SK-MEL-5 (cell line): ENCODE data around the gene COPB2. TPM values are rescaled to one million over a fixed set of nuclear protein-coding genes. Genes with fewer than 3 reads are reported as not detected.
"Not testable (repeated sequence)": the region's sequence is repeated elsewhere in the genome, so short reads cannot be mapped to it uniquely, and the experiment has no call there.

Experiments
- DNase-seq: peaks from one replicate; pipeline ENCODE4 v3.0.0-alpha.2; 2016; ENCODE audit warnings: low read depth, low spot score
- in situ Hi-C: cut with HindIII; loops from 2 replicates; pipeline ENCODE4 v1.10.0; 2016; ENCODE audit warnings: low sequenced_read_pairs, high pct_unique_total_duplicates, low pct_unique_long_range_greater_than_20kb
- total RNA-seq: library from RNA; depleted of rRNA; stranded (reverse); fragments of >200 nt; shearing (Covaris generic); gene quantifications from 2 replicates; pipeline ENCODE4 v1.2.3, GENCODE V29; 2014

Gene COPB2
- total RNA-seq, 1 experiment from 2014 or later = 184 TPM

GRCh38 chr3:139342054-139342453 lies 47.4 kb downstream of the COPB2 start:
- in situ Hi-C loops = no loop called here
- no peak for DNase-seq

GRCh38 chr3:139340784-139341183 lies 48.7 kb downstream of the COPB2 start:
- DNase-seq = no peak
- in situ Hi-C loops = no loop called here

GRCh38 chr3:139339219-139339906 lies 50.1 kb downstream of the COPB2 start:
- in situ Hi-C loops = no loop called here
- no peak for DNase-seq

GRCh38 chr3:139338405-139338804 lies 51.0 kb downstream of the COPB2 start:
- no peak for DNase-seq
- in situ Hi-C loops = no loop called here

GRCh38 chr3:139334675-139335074 lies 54.8 kb downstream of the COPB2 start:
- DNase-seq, in situ Hi-C loops: not testable (repeated sequence)

- in situ Hi-C loops = no loop called here
- DNase-seq = no peak
Measured at GRCh38 chr3:139332092-139332491, 57.4 kb downstream of the COPB2 start.

GRCh38 chr3:139329364-139329850 lies 60.0 kb downstream of the COPB2 start:
- DNase-seq = peak; percentile 91
- in situ Hi-C loops = no loop called here

GRCh38 chr3:139328356-139328755 lies 61.1 kb downstream of the COPB2 start:
- DNase-seq = no peak
- in situ Hi-C loops = no loop called here

- DNase-seq = no peak
- in situ Hi-C loops = no loop called here
Measured at GRCh38 chr3:139327861-139328260, 61.6 kb downstream of the COPB2 start.

- in situ Hi-C loops = no loop called here
Measured at GRCh38 chr3:139327231-139327630, 62.2 kb downstream of the COPB2 start.

GRCh38 chr3:139326707-139327106 lies 62.7 kb downstream of the COPB2 start:
- in situ Hi-C loops = no loop called here
- no peak for DNase-seq

More at GRCh38 chr3:139327231-139327630, 62.2 kb downstream of the COPB2 start:
- DNase-seq = no peak

- in situ Hi-C loops = no loop called here
- no peak for DNase-seq
Measured at GRCh38 chr3:139326131-139326530, 63.3 kb downstream of the COPB2 start.

GRCh38 chr3:139325551-139325950 lies 63.9 kb downstream of the COPB2 start:
- DNase-seq = no peak
- in situ Hi-C loops = no loop called here

- in situ Hi-C loops = no loop called here
Measured at GRCh38 chr3:139324456-139324855, 65.0 kb downstream of the COPB2 start.

GRCh38 chr3:139323146-139323545 lies 66.3 kb downstream of the COPB2 start:
- in situ Hi-C loops = no loop called here
- DNase-seq = no peak

More at GRCh38 chr3:139324456-139324855, 65.0 kb downstream of the COPB2 start:
- DNase-seq = no peak

GRCh38 chr3:139322346-139322745 lies 67.1 kb downstream of the COPB2 start:
- in situ Hi-C loops = no loop called here
- no peak for DNase-seq

GRCh38 chr3:139320551-139321309 lies 68.7 kb downstream of the COPB2 start:
- in situ Hi-C loops = no loop called here

GRCh38 chr3:139319428-139320402 lies 69.7 kb downstream of the COPB2 start:
- in situ Hi-C loops = loop anchor here (10.0 kb wide), 1 partner anchor 205 kb away; no protein-coding TSS in a partner anchor
- peak; percentile 60 for DNase-seq

More at GRCh38 chr3:139320551-139321309, 68.7 kb downstream of the COPB2 start:
- DNase-seq = no peak
